H1 (cell line): ENCODE data around the gene C11orf98. TPM values are rescaled to one million over a fixed set of nuclear protein-coding genes. Genes with fewer than 3 reads are reported as not detected.

Source experiments
- CTCF ChIA-PET: fragments of 300-600 bp; sonication (Branson Sonifier 250); formaldehyde crosslinking; loops from one replicate; lab custom pipeline; 2021; ENCODE audit not compliant: partially characterized antibody; lab: Charles Lee
- POLR2A ChIA-PET: fragments of 300-600 bp; sonication (Branson Sonifier 250); formaldehyde crosslinking; loops from one replicate; lab custom pipeline; 2021; ENCODE audit warnings: inconsistent platforms; ENCODE audit not compliant: partially characterized antibody; lab: Charles Lee
- DNase-seq, 2 experiments: peaks; one replicate each; pipeline versions ENCODE4 v3.0.0 to v3.0.0-alpha.2; 2010 to 2022; ENCODE audit warnings: low spot score in 2 of 2, low read depth in 1 of 2, mixed read lengths in 1 of 2
- FAIRE-seq: peaks from 2 replicates; lab custom pipeline; 2011; peaks lifted over from hg19 to GRCh38; lab: Jason Lieb, UNC
- H2AFZ ChIP-seq: 2 replicates; pipeline ENCODE4 v1.8.1; 2012; ENCODE audit warnings: low read length, inconsistent platforms
- H2AK5ac ChIP-seq: 2 replicates; pipeline ENCODE4 v1.6.1; 2013; ENCODE audit warnings: low read depth, low read length
- H2BK120ac ChIP-seq: replicated peaks from 2 replicates; pipeline ENCODE3; 2013; ENCODE audit warnings: low read depth, low read length, inconsistent platforms
- H2BK12ac ChIP-seq: 2 replicates; pipeline ENCODE4 v1.6.1; 2013; ENCODE audit warnings: low read depth, low read length
- H2BK15ac ChIP-seq: 2 replicates; pipeline ENCODE4 v1.6.1; 2013; ENCODE audit warnings: low read length
- H2BK20ac ChIP-seq: 2 replicates; pipeline ENCODE4 v1.6.1; 2013; ENCODE audit warnings: low read length
- H2BK5ac ChIP-seq: 2 replicates; pipeline ENCODE4 v1.6.1; 2013; ENCODE audit warnings: low read depth, low read length
- H3K14ac ChIP-seq: 2 replicates; pipeline ENCODE4 v1.6.1; 2013; ENCODE audit warnings: inconsistent platforms; ENCODE audit not compliant: insufficient read length
- H3K18ac ChIP-seq: 2 replicates; pipeline ENCODE4 v1.6.1; 2013; ENCODE audit warnings: low read length; ENCODE audit errors: extremely low read depth
- H3K23ac ChIP-seq: 2 replicates; pipeline ENCODE4 v1.6.1; 2013; ENCODE audit warnings: inconsistent platforms; ENCODE audit not compliant: insufficient read length
- H3K23me2 ChIP-seq: 2 replicates; pipeline ENCODE4 v1.6.1; 2013; ENCODE audit warnings: low read depth, low read length
- H3K27ac ChIP-seq: 2 replicates; pipeline ENCODE4 v1.6.1; 2011; ENCODE audit warnings: low read depth, low read length, inconsistent platforms
- H3K27me3 ChIP-seq, 4 experiments: replicated peaks in 1 of 4; 1 replicate in 1 of 4; 2 replicates in 3 of 4; pipeline versions ENCODE4 v1.6.1 to v1.8.1; 2011 to 2013; ENCODE audit warnings: low read length in 3 of 4, mild to moderate bottlenecking in 3 of 4, inconsistent platforms in 2 of 4, mixed read lengths in 2 of 4, moderate library complexity in 1 of 4; ENCODE audit not compliant: control insufficient read depth in 3 of 4, insufficient read depth in 3 of 4; ENCODE audit errors: extremely low read depth in 1 of 4
- H3K36me3 ChIP-seq, 4 experiments: 2 replicates each; pipeline versions ENCODE4 v1.6.1 to v1.8.1; 2011 to 2013; ENCODE audit warnings: mild to moderate bottlenecking in 4 of 4, low read length in 3 of 4, moderate library complexity in 2 of 4, control low read depth in 1 of 4, inconsistent platforms in 1 of 4; ENCODE audit not compliant: insufficient read depth in 4 of 4, control insufficient read depth in 2 of 4
- H3K4ac ChIP-seq: replicated peaks from 2 replicates; pipeline ENCODE3; 2013; ENCODE audit warnings: low read length, low read depth, mixed read lengths, inconsistent platforms; ENCODE audit not compliant: insufficient read length
- H3K4me1 ChIP-seq, 4 experiments: replicated peaks in 1 of 4; 1 replicate in 1 of 4; 2 replicates in 3 of 4; pipeline versions ENCODE4 v1.6.1 to v1.8.1; 2011 to 2013; ENCODE audit warnings: low read length in 3 of 4, inconsistent platforms in 2 of 4, mixed read lengths in 1 of 4; ENCODE audit not compliant: insufficient read depth in 4 of 4, control insufficient read depth in 3 of 4
- H3K4me2 ChIP-seq, 2 experiments: 2 replicates each; pipeline versions ENCODE4 v1.6.1 to v1.8.1; 2011 to 2013; ENCODE audit warnings: low read depth in 2 of 2, low read length in 2 of 2, control low read depth in 1 of 2, inconsistent platforms in 1 of 2, mild to moderate bottlenecking in 1 of 2; ENCODE audit not compliant: insufficient read depth in 1 of 2
- H3K4me3 ChIP-seq, 4 experiments: fragments of 200-600, 300-600 bp in 1 of 4; sonication (generic), shearing (Covaris generic), sonication (Bioruptor Twin) in 1 of 4; 2 replicates each; pipeline versions ENCODE4 v1.5.1 to v1.8.1; 2011 to 2016; ENCODE audit warnings: low read length in 4 of 4, low read depth in 3 of 4, control low read depth in 2 of 4, inconsistent platforms in 2 of 4, mild to moderate bottlenecking in 2 of 4, mixed read lengths in 1 of 4, moderate library complexity in 1 of 4; ENCODE audit not compliant: insufficient read depth in 2 of 4; ENCODE audit errors: extremely low read depth in 1 of 4
- H3K56ac ChIP-seq: replicated peaks from 2 replicates; pipeline ENCODE3; 2013; ENCODE audit warnings: low read depth, mild to moderate bottlenecking, mixed read lengths, low read length, inconsistent platforms; ENCODE audit not compliant: insufficient read length
- H3K79me1 ChIP-seq: 2 replicates; pipeline ENCODE4 v1.6.1; 2013; ENCODE audit warnings: low read depth, low read length, control low read depth
- H3K79me2 ChIP-seq, 2 experiments: 2 replicates each; pipeline versions ENCODE4 v1.6.1 to v1.8.1; 2012 to 2013; ENCODE audit warnings: low read length in 2 of 2, mild to moderate bottlenecking in 2 of 2, inconsistent platforms in 1 of 2; ENCODE audit not compliant: insufficient read depth in 2 of 2, control insufficient read depth in 1 of 2
- H3K9ac ChIP-seq, 4 experiments: replicated peaks in 1 of 4; 1 replicate in 1 of 4; 2 replicates in 3 of 4; pipeline versions ENCODE4 v1.6.1 to v1.8.1; 2011 to 2013; ENCODE audit warnings: low read depth in 3 of 4, low read length in 3 of 4, control low read depth in 2 of 4, mild to moderate bottlenecking in 2 of 4, moderate library complexity in 2 of 4, inconsistent platforms in 1 of 4; ENCODE audit errors: extremely low read depth in 1 of 4
- H3K9me3 ChIP-seq, 2 experiments: 2 replicates each; pipeline versions ENCODE4 v1.6.1 to v1.8.1; 2012 to 2013; ENCODE audit warnings: mild to moderate bottlenecking in 2 of 2, moderate library complexity in 2 of 2, control low read depth in 1 of 2, inconsistent platforms in 1 of 2, low read depth in 1 of 2, low read length in 1 of 2, mixed read lengths in 1 of 2; ENCODE audit not compliant: insufficient read depth in 2 of 2
- H4K20me1 ChIP-seq, 2 experiments: replicated peaks in 1 of 2; 2 replicates each; pipeline versions ENCODE3 to v1.8.1; 2011 to 2013; ENCODE audit warnings: inconsistent platforms in 2 of 2, low read length in 2 of 2, mild to moderate bottlenecking in 1 of 2; ENCODE audit not compliant: insufficient read depth in 2 of 2, control insufficient read depth in 1 of 2
- H4K5ac ChIP-seq: 2 replicates; pipeline ENCODE4 v1.6.1; 2013; ENCODE audit warnings: low read length, low read depth, mixed read lengths, inconsistent platforms; ENCODE audit not compliant: insufficient read length
- H4K8ac ChIP-seq: 2 replicates; pipeline ENCODE4 v1.8.0; 2013; ENCODE audit warnings: mild to moderate bottlenecking, moderate library complexity, low read length, inconsistent platforms; ENCODE audit not compliant: insufficient read depth; ENCODE audit errors: extremely low read depth
- H4K91ac ChIP-seq: replicated peaks from 2 replicates; pipeline ENCODE3; 2013; ENCODE audit warnings: low read length, mixed read lengths, inconsistent platforms; ENCODE audit not compliant: insufficient read length
- BRCA1 ChIP-seq: IDR thresholded peaks from 2 replicates; pipeline ENCODE4 v1.6.1; 2012; ENCODE audit warnings: low read depth, low read length, improper control_type of control experiment
- CTBP2 ChIP-seq: IDR thresholded peaks from 2 replicates; pipeline ENCODE4 v1.7.0; 2011; ENCODE audit warnings: borderline replicate concordance, mild to moderate bottlenecking, moderate library complexity, mixed read lengths, low read length; ENCODE audit not compliant: insufficient read depth, insufficient read length
- E2F6 ChIP-seq: IDR thresholded peaks from 2 replicates; pipeline ENCODE4 v1.6.1; 2012; ENCODE audit warnings: inconsistent platforms
- POLR2AphosphoS5 ChIP-seq: IDR thresholded peaks from 2 replicates; pipeline ENCODE4 v1.6.1; 2011; ENCODE audit warnings: low read depth, low read length
- RAD21 ChIP-seq, 2 experiments: IDR thresholded peaks in 1 of 2; conservative IDR thresholded peaks in 1 of 2; 2 replicates each; pipeline ENCODE4 v1.6.1; 2011; ENCODE audit warnings: low read depth in 2 of 2, low read length in 2 of 2, improper control_type of control experiment in 1 of 2, inconsistent platforms in 1 of 2, mild to moderate bottlenecking in 1 of 2, moderate library complexity in 1 of 2
- RBBP5 ChIP-seq: IDR thresholded peaks from 2 replicates; pipeline ENCODE4 v1.7.1; 2012; ENCODE audit warnings: low read depth, mild to moderate bottlenecking, inconsistent platforms, low read length, moderate library complexity, borderline replicate concordance
- TEAD4 ChIP-seq: IDR thresholded peaks from 2 replicates; pipeline ENCODE4 v1.6.1; 2012; ENCODE audit warnings: low read depth, low read length, inconsistent platforms, mixed read lengths
- USF2 ChIP-seq: IDR thresholded peaks from 2 replicates; pipeline ENCODE4 v1.6.1; 2011; ENCODE audit warnings: low read length, improper control_type of control experiment
- ZNF274 ChIP-seq: IDR thresholded peaks from 2 replicates; pipeline ENCODE4 v1.7.0; 2012; ENCODE audit warnings: low read length, borderline replicate concordance; ENCODE audit errors: extremely low read depth
- WGBS, 2 experiments: shearing (Covaris generic) in 1 of 2; methylation state at CpG; one replicate each; pipeline versions ENCODE4 v1.1.6 to v1.1.7; 2013 to 2015; ENCODE audit warnings: low lambda C conversion rate in 2 of 2, mixed read lengths in 2 of 2, inconsistent platforms in 1 of 2, low coverage in 1 of 2, missing lambda C conversion rate in 1 of 2; ENCODE audit not compliant: insufficient replicate concordance in 2 of 2, insufficient coverage in 1 of 2, insufficient read length in 1 of 2; ENCODE audit errors: extremely low coverage in 1 of 2, missing lambda C conversion rate in 1 of 2; 5-methylcytosine and 5-hydroxymethylcytosine counted together
- polyA plus RNA-seq, 7 experiments: library from polyadenylated mRNA; depleted of rRNA in 3 of 7; stranded (reverse) in 5 of 7; unstranded in 2 of 7; fragments of >200 nt in 5 of 7; fragments of 200-250 nt in 2 of 7; gene quantifications; 1 replicate in 5 of 7; 2 replicates in 1 of 7; 4 replicates in 1 of 7; pipeline versions ENCODE4 v1.2.1 to v1.2.3, GENCODE V29; 2011 to 2013; ENCODE audit warnings: missing spikeins in 2 of 7, mixed read lengths in 2 of 7
- total RNA-seq: library from RNA; stranded (reverse); fragmentation: NEBNext Ultra II Directional; extraction: Animal tissue kit (Norgen Biotek cat#: 25700); gene quantifications from 2 replicates; pipeline ENCODE4 v1.2.1, GENCODE V29; 2021
- TF ChIP-seq, protein P1 (sequence below): IDR thresholded peaks from 2 replicates; pipeline ENCODE4 v1.6.1; 2011; ENCODE audit warnings: low read depth, mild to moderate bottlenecking, low read length; ENCODE audit not compliant: insufficient read depth

The C11orf98 gene
- total and polyA plus RNA-seq, 2 of the 8 experiments (the other 6 are each of a cell fraction or from before 2014, with no cell fraction given), result 68.0 to 171 TPM

- Histone ChIP-seq H3K56ac (no peak overlapping the region), H3K4ac (no peak overlapping the region), H3K4me1 (no peaks in the 10 kb centered on the region), H2BK120ac (no peak overlapping the region), H3K18ac (no peak overlapping the region), H2AK5ac (no peak overlapping the region), H3K36me3 (peaks cover 55 to 84% (median 73%) of the 10 kb centered on the region in 4 experiments), H3K23ac (no peak overlapping the region), H4K20me1 (peaks cover 4 to 5% of the 10 kb centered on the region in 2 experiments), H3K9me3 (no peaks in the 10 kb centered on the region), H2BK5ac (no peak overlapping the region), H4K91ac (no peak overlapping the region), H3K9ac (no peak overlapping the region), H3K23me2 (no peaks in the 10 kb centered on the region), H2AFZ (no peak overlapping the region), H2BK20ac (no peak overlapping the region), H3K27me3 (no peaks in the 10 kb centered on the region), H3K4me3 (no peak overlapping the region), H3K4me2 (no peak overlapping the region), H2BK15ac (no peak overlapping the region), H3K14ac (no peak overlapping the region), H4K8ac (no peak overlapping the region), H3K79me1 (no peaks in the 10 kb centered on the region), H4K5ac (no peak overlapping the region), H3K79me2 (no peaks in the 10 kb centered on the region), H3K27ac (no peak overlapping the region), H2BK12ac (no peak overlapping the region)
- POLR2A ChIA-PET, result interaction anchor here (1.0 to 2.7 kb wide), 4 partner anchors 10 to 75 kb away, joined by 3 to 10 read pairs (median 7); partner anchors contain the start of genes LBHD1, TUT1 and UQCC3
- TF ChIP-seq CTBP2, result no peak
- no peak for TF ChIP-seq RBBP5
- no peak for TF ChIP-seq POLR2AphosphoS5
- TF ChIP-seq BRCA1, result no peak
- TF ChIP-seq USF2, result no peak
- TF ChIP-seq, protein P1, sequence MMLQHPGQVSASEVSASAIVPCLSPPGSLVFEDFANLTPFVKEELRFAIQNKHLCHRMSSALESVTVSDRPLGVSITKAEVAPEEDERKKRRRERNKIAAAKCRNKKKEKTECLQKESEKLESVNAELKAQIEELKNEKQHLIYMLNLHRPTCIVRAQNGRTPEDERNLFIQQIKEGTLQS, result no peak
- TF ChIP-seq E2F6, result no peak
- no peak for TF ChIP-seq TEAD4
- TF ChIP-seq ZNF274, result no peak
- TF ChIP-seq RAD21 (IDR thresholded peaks at IDR 0.05 in 1 of 2, conservative IDR thresholded peaks at IDR 0.05 in 1 of 2; ENCODE audit: low read depth in 2 of 2, low read length in 2 of 2), result no peak
- CTCF ChIA-PET, result interaction anchor here (1.9 kb wide), 1 partner anchor 56 kb away, joined by 4 read pairs; no protein-coding TSS in a partner anchor
- FAIRE-seq, result no peak
- no peak for DNase-seq
- WGBS, 2 experiments, result 93% methylated on average over 6 of the region's 6 CpGs; no CpG with 5 or more reads in 1 of the 2 experiments
These were observed 32.5 kb downstream of the C11orf98 start for GRCh38 chr11:62632492-62632891.
